HG02678 (cell line): ENCODE data around the gene HOXB5.

ENCODE experiments used
- ATAC-seq: cut with Tn5 transposase; IDR thresholded peaks from one replicate; pipeline ENCODE4 v1.9.1; 2021; ENCODE audit warnings: mild to moderate bottlenecking, moderate library complexity; ENCODE audit not compliant: unreplicated experiment

Gene HOXB5

DNA sequence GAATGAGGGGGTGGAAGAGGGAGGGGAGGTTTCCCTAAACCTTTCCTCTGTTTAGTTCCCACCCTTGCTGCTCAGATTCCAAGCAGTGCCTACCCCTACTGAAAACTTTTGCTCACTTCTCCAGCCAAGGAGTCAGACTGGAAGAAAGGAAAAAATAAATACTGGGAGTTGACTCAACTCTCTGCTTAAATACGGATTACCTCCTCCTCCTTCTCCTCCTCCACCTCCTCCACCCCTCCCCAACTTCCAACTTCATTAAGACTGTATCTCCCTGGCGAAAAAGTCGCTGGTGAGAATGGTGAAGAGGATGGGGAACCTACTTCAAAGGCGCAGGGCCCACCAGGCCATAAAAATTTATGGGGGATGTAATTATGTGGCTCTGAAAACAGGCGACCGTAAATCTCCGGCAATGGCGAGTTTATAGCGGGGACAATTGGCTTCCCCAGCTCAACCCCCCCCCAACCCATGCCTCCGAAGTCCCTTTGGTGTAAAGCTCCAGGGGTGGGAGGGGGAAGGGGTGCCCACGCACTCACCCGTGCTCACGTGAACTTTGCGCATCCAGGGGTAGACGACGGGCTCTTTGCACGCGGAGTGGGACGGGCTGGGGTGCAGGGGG lies 16.1 kb downstream of the HOXB5 start:
- peak; percentile 3 for ATAC-seq

DNA sequence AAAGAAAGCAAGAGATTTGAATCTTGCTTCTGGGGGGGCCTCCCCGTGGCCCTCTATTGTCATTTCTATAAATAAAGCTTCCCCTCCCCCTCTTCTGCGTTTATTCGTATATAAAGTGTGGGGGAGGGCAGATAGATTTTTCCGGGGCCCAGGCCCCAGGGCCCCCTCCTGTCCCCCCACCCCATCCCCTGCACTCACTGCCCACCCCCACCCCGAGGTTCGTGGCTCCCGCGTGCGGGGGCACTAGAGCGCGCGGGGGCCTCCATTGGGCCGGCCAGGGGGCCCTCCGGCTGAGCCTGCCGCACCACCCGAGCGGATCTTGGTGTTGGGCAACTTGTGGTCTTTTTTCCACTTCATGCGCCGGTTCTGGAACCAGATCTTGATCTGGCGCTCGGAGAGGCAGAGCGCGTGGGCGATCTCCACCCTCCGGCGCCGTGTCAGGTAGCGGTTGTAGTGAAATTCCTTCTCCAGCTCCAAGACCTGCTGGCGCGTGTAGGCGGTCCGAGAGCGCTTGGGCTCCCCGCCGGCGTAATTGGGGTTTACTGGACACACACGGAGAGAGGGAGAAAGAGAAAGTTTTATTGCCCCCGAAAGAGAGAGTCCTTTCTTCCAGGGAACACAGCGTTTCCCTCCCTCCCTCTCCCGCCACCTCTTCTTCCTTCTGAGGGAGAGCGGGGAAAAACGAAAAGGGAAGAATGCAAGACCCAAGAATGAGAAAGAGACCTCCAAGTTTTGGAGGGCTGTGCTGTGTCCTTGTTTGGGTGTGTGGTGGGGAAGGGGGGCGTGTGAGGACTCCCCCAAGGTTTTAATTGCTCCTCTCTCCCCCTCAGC lies 16.9 kb downstream of the HOXB5 start:
- ATAC-seq = no peak

DNA sequence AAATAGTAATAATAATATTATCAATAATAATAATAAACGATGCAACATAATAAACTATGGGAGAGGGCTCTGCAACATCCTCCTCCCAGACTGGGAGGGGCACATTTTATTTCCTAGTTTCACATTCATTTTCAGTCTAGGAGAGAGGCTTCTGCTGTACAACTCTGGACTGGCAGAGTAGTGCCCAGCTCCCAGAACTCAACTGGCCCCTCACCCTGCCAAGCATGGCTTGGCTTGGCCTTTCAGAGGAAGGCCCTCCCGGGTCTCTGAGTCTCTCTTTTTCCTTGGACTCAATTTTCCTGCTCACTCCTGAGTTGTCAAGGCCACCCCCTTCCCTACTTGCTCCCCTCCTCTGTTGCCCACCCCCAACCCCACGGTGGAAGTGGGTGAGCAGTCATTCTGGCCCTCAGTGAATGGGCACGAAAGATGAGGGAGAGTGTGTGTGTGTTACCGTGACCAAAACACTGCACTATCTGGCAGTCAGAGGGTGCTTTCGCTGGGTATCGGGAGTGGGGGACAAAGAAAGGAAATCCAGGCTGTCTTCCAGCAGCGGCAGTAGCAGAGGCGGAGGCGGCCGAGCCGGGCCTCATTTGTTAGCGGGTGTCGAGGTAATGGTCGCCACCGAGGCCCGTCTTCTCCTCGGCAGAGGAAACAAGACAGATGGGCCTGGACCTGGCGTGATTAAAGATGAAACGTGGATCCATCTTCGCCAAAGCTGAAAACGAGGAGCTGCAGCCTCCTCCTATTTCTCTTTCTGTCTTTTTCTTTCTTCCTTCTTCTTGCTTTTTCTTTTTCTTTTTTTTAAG lies 17.7 kb downstream of the HOXB5 start:
- ATAC-seq = no peak

DNA sequence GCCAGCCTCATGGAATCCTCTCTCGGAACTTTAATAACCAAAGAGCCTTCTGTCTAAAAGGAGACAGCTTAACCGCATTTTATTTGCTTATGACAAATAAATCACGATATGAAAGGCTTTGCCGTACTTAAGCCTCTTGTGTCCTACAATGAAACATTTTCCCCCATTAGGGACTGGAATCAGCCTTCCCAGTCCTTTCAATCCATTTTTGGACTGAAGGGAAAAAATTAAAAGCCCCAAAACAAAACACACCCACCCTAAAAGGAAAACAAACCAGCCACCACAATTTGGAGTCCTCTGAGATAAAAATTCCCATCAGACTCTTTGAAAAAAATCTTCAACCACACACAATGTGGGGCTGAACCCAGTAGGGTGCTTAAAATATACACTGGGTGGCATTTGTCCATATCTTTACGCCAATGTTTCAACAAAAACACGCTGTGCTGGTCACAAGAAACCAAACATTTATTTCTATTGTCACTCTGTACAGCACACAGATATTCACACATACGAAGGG lies 18.5 kb downstream of the HOXB5 start:
- no peak for ATAC-seq

DNA sequence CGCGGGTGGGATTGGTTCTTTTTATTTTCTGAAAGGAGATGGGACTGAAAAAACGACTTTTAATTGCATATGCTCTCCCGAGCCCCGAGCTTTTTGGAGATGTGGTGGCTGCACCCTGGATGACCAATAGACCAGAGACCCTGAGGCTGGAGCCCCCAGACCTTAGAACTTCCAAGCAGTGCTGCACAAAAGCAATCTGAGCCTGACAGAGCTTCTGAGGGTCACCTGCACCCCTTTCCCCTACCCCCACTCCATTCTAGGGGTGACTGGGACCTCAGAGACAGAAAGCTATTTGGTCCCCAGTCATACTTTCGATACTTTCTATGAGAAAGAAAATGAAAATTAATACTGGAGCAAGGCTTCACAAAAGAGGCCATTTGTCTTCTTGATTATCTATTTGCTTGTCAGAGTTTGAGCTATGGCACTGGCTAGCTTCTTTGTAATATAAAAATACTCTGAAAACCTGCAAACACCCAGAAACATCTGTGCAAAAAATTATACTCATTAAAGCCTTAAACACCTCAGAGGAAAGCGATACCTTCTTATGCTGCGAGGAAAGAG lies 19.0 kb downstream of the HOXB5 start:
- ATAC-seq = no peak

DNA sequence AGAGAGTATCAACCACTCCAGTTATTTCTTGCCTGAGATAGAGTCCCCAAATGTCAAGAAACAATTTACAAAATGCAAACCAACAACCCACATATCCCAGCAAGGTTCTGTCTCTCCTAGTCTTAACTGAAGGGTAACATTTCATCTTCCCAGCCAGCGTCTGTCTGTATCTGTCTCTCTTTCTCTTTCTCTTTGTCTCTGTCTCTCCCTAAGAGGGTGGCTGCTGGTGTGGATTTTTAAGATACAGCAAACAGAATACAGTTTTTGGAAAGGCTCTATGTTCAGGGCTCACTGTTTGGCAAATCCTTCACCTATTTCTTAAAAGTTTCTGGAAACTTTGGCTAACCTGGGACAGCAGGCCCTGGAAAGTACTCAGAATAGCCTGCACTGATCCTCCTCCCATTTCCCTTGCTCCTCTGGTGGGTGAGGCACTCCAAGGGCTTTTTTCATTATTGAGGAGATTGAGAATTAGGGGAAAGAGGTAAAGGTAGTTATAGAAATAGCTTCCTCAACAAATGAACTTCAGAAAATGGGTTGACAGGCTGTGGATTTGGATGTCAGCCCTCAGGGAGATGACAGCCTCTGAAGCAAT lies 21.7 kb downstream of the HOXB5 start:
- no peak for ATAC-seq

DNA sequence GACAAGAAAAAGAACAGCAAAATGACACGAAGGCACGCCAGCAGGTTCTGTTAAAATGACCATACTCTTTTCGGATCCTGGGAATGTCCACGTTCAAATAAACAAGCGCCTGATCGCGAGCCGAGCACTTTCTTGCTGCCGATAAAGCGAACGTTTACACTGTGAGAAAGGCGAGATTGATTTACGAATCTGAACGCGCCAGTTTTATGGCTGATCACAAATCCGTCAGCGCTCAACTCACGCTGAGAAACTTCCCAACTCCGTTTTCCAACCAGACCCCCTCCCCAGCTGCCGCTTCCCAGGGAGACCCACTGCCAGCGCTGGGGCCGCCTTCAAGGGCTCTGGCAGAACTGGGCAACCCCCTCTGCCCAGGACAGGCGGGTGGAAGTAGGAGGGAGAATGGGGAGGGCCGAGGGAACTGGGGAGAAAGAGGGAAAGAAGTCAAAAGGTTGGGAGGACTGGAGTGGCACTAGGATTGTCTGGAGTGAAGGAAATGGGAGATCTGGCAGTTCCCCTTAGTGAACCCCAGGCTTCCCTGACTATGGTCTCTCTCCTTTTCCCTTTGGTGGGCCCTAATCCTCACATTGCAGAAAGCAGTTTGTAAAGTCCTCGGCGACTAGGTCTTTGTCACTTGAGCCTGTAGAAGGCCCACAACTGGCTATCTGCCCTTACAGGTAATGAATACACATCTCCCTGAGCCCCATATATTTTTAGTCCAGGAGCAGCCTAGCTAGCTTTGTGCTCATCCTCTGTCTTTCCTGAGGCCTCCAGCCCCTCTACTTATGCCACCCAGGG lies 22.4 kb downstream of the HOXB5 start:
- no peak for ATAC-seq

DNA sequence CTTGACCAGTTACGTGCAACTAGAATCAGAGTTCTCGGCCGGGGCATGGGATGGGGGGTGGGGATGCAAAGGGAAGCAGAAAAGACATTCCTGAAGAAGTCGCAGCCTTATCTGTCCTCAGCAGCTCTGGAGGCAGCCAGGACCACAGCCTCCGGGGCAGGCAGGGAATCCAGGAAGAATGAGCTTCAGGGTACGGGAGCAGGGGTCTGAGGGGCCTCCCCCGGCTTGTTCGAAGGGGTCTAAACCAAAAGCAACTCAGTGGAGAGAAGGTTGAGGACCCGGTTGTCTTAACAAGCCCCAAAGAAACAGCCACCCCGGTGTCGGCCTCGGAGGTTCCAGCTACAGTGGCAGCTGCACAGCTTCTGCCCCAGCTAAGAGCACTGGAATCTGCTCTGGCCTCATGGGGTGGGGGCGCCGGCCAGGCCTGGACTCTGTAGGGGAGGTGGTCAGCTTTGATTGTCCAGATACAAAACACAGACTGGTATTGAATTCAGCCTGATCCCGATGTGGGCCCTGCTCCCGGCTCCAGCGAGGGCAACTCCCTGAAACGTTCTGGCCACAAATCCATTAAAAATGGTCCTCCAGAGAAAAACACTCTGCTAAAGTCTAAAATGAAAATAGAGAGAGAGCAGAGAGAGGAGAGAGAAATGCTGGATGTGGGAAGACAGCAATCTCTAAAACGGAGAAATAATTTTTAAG lies 23.1 kb downstream of the HOXB5 start:
- no peak for ATAC-seq

DNA sequence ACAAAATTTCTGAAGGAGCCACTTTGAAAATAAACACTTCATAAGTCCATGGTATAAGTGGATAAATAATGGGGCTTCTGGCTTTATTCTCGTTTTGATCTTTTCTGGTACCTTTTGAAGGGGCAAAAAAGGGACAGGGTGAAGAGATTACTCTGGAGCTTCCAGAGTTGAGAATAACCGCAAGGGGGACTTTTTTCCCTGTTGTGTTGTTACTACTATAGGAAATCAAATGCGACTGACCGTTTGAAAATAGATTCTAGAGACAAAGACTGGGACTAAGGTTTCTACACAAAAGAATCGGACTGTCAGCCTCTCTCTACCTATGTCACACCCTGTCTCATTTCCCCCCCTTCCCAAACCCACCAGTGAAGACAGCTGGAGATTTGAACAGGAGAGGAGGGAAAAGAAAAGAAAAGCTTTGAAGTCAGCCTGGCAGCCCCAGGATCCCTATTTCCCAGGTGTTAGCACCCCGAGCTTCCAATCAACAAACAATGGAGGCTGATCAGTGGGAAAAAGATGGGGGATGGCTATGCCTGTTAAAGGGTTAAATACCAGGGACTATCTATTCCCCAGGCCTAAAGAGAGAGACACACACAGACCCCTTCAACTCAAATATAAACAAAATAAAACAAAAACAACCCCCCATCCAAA lies 23.8 kb downstream of the HOXB5 start:
- no peak for ATAC-seq

DNA sequence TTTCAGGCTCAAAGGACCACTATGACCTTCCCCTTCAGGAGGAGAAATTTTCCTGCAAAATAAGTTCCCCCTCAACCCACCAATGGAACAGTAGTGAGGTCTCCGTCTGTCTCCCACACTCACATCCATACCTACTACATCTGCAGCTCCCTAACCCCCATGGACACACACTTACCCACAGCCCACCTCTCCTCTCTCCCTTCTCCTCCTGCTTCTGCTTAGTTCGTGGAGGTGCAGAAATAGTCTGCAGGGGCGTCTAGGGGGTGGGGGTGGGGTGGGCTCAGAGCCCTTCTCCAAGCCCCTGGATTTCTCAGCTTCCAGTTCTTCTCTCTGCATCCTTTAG lies 24.4 kb downstream of the HOXB5 start:
- ATAC-seq = no peak

DNA sequence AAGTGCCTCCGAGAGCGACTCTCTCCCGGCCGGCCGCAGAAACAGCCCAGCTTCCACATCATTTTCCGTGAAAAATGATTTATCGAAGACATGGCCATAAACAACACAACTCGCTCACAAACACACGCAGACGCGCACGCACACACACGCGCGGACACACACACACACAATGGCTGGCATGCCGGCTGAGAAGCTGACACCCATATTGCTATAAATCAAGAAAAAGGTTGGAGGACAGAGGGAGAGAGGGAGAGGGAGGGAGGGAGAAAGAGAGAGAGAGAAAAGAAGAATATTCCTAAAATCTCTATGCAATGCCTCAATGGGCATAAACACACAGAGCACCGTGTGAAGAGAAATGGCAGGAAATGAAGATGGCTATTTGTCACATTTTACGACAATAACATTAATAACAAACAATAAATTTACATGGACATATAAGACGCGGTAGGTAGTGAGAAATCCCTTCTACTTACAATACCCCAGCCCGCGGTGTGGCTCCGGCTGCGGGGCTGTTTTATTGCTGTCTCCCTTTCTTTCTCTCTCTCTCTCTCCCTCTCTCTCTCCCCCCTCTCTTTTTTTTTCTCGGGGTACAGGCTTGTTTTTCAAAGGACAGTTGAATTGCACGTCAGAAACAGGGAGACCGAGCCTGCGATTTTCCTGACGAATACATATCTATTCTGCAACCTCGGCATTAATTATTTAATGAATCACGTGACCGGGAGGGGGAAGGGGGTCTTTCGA lies 24.9 kb downstream of the HOXB5 start:
- ATAC-seq = no peak

DNA sequence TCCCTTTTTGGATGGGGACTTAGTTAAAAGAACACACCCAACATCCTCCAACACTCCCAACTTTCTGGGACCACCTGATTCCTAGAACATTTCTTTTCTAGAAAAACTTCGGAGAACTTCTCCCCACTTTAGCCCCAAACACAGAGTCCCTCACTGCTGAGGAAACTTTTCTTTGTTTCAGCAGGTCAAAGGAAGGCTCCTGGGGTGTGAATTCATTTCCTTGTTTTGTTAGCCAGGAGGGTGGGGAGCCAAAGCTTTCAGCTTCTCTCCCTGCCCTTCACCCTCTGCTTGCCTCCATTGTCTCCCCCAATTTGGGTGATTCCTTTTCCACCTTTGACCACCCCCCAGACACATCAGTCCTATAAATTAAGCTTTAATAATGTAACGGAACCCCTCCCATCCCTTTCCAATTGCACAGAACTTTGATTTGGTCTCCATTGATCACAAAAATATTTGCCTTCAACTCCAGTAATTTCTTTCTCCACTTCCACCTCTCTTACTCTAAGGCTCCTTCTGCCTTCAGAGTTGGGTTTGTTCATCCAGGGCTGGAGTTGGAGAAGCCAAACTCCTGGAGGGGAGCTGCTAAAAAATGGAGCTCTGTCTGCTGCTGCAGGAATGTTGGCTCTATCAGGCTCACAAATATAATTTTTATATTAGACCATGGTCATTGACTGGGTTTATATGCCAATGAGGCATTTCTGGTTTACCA lies 25.8 kb downstream of the HOXB5 start:
- no peak for ATAC-seq

DNA sequence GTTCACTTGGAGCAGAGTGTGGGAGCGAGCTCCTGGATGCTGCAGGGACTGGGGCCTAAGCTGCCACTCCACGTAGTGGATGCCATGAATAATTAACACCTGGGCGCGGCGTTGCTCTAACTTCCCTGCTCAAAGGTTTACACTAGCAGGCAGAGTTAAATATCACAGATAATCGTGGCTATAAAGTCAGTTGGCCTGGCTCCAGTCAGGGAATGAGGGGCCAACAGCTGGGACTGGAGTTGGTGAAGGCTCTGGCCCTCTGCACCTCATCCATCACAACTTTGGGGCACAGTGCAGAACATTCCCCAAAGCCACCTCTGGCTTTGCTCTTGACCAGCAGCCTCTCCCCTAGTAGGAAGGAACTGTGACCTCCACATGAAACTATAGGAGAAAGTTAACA lies 26.4 kb downstream of the HOXB5 start:
- no peak for ATAC-seq

DNA sequence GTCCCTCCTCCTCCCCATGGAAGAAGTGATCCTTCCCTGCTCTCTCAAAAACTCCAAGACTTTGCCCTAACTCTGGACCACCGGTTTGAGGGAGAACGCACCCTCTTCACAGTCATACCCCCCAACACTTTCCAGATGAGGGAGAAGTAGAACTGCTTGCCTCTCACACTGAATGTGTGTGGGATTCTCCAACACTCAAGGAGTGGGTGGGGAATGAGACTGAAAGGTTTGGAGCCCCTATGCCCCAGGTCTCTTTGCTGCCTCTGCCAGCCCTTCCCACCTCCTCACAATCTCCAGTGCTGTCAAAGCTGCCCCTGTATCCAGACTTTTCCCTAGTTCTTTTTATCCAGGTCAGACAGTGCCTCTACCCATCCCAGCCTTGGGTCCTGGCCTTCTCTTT lies 26.9 kb downstream of the HOXB5 start:
- no peak for ATAC-seq

DNA sequence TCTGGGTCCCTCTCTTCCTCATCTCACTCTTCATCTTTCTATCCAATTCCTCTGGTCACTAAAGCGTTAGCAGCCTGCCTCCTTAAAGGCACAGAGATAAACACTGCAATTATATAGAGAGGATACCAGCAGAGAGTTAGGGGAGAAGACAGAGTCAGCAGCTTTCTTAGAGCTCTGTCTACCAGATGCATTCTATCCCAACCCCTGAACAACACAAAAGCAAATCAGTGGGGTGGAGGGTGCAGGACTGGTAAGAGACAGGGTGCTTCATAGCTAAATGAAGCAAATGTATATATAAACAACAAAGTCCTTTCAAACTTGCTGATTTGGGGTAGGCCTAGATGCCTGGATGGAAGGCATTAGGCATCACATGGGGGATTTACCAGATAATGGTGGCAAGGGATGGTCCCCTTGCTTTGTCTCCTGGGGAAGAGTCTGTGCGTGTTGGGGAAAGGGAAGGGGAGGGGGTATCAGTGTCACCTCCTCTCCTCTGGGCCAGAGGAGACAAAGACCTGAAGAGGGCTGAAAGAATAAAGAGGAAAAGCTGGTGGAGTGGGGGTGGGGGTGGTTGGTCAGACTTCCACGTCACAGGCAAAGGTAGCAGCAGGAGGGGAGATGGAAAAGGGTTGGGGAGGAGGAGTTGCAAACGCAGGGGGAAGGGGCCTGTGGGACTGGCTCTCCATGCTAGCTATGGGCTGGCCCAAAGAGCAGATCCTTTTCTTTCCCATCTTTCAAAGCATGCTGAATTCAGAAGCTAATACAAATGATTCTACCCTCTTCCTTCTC lies 27.5 kb downstream of the HOXB5 start:
- ATAC-seq = no peak

DNA sequence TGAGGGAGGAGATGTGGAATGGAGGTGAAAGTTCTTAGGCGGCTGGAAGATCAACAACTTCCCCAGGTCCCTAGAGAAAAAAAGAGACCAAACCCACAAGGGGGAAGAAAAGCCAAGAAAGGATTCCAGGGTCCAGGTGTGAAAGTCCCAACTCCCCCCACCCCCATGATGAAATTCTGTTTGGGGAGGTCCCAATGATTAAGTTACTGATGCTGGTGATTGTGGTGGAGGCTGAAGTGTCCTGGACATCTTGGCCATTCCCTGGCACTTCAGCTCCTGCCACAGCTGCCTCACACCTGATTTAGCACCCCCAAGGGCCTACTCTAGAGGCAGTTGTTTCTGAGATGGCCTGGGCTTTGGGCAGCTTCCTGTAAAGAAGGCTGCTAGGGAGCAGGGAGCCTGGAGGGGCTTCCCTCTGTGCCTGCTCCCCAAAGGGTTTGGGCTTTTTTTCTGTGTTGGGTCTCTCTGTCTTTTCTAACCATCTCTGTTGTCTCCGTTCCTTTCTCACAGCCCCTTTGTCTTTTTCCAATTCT lies 28.5 kb downstream of the HOXB5 start:
- ATAC-seq = no peak
